Heart left ventricle (tissue), 16 donors: ENCODE results near the gene LOXL4. TPM values are rescaled to one million over a fixed set of nuclear protein-coding genes. Genes with fewer than 3 reads are reported as not detected.
A peak's percentile ranks its signal among the peaks of the same experiment; 100 is the strongest.

Experiments used
- ATAC-seq, 4 donors: fragments of 200-7000 bp; cut with Tn5 transposase; one replicate each; pipeline ENCODE4 v1.9.1; 2020 to 2022; ENCODE audit warnings: moderate library complexity in 4 of 4, mild to moderate bottlenecking in 3 of 4, moderate number of reproducible peaks in 1 of 4
- DNase-seq, 5 donors: peaks; one replicate each; pipeline ENCODE4 v3.0.0-alpha.2; 2020
- H3K27ac ChIP-seq, 12 donors: fragments of 200-600 bp; sonication (generic) in 4 of 12; one replicate each; pipeline versions ENCODE4 v1.5.0 to v1.8.0; 2016 to 2022; ENCODE audit warnings: mild to moderate bottlenecking in 2 of 12
- H3K27me3 ChIP-seq, 9 donors: fragments of 200-600 bp; sonication (generic) in 2 of 9; one replicate each; pipeline versions ENCODE4 v1.5.1 to v1.8.0; 2016 to 2022; ENCODE audit warnings: mild to moderate bottlenecking in 3 of 9
- H3K36me3 ChIP-seq, 9 donors: fragments of 200-600 bp; sonication (generic) in 2 of 9; one replicate each; pipeline versions ENCODE4 v1.5.0 to v1.8.0; 2018 to 2022; ENCODE audit warnings: mild to moderate bottlenecking in 2 of 9
- H3K4me1 ChIP-seq, 12 donors: fragments of 200-600 bp; sonication (generic) in 4 of 12; one replicate each; pipeline versions ENCODE4 v1.5.0 to v1.8.0; 2016 to 2022; ENCODE audit warnings: mild to moderate bottlenecking in 3 of 12
- H3K4me3 ChIP-seq, 12 donors: fragments of 200-600 bp; sonication (generic) in 4 of 12; one replicate each; pipeline versions ENCODE4 v1.5.0 to v1.8.0; 2017 to 2022; ENCODE audit warnings: mild to moderate bottlenecking in 9 of 12, moderate library complexity in 4 of 12
- H3K9me3 ChIP-seq, 12 donors: fragments of 200-600 bp; sonication (generic) in 4 of 12; one replicate each; pipeline versions ENCODE4 v1.5.0 to v1.8.0; 2016 to 2022; ENCODE audit warnings: mild to moderate bottlenecking in 1 of 12
- POLR2A ChIP-seq, 2 donors: fragments of 450-650 bp; IDR thresholded peaks; one replicate each; pipeline ENCODE4 v1.6.1; 2017; ENCODE audit warnings: antibody characterized with exemption in 2 of 2, mild to moderate bottlenecking in 2 of 2, moderate library complexity in 2 of 2
- WGBS, 4 donors: extraction: QIAGEN DNeasy Blood & Tissue Kit in 2 of 4; methylation state at CpG; one replicate each; pipeline versions ENCODE4 v1.1.5 to v1.1.7; 2013 to 2018; 5-methylcytosine and 5-hydroxymethylcytosine counted together
- intact Hi-C, 10 donors: fragments of 100-400 bp; cut with DNase I; formaldehyde crosslinking; loops; one replicate each; pipeline versions ENCODE4 v1.11.1 to v1.14.2; 2022
- polyA plus RNA-seq, 2 donors: library from polyadenylated mRNA; stranded (reverse); fragments of 200-250 nt; gene quantifications; one replicate each; pipeline ENCODE4 v1.2.3, GENCODE V29; 2013
- total RNA-seq, 9 donors: library from RNA; depleted of rRNA in 2 of 9; stranded (reverse); fragments of >200 nt in 2 of 9; fragmentation: NEBNext Ultra II Directional in 3 of 9; extraction: Animal tissue kit (Norgen Biotek cat#: 25700) in 3 of 9; gene quantifications; one replicate each; pipeline versions ENCODE4 v1.1.0 to v1.2.4, GENCODE V29; 2016 to 2023
- TF ChIP-seq, protein P1 (sequence below), 12 donors: fragments of 200-600 bp; sonication (generic) in 4 of 12; IDR thresholded peaks; one replicate each; pipeline versions ENCODE4 v1.5.0 to v1.8.0; 2018 to 2022; ENCODE audit warnings: antibody characterized with exemption in 12 of 12, mild to moderate bottlenecking in 5 of 12
- donor health status: ischemic (EF 13 %, LVEDD 7.1; RV severe dilation, severe dysfunction).
- donor health status: healthy with polysubstance abuse.
- donor health status: DM: no; HTN: yes; CAD: no.
- donor health status: DM: no; HTN: no; CAD: no.
- donor health status: ischemic (EF 25% LVEDD 6.9; RV normal size, moderate dysfunction).
- donor health status: ischemic (EF 25% LVEDD 5.7; RV mildly dilated, moderate dysfunction).
- donor health status: healthy.
- donor health status: DM: yes; HTN: yes; CAD: no.
- donor health status: ischemic (EF 35%, LVEDD 5.7; RV mildly dilated, moderate dysfunction).
- donor health status: nonischemic (EF 11% LVEDD 7.7; RV severe dilation, severe dysfunction).
- donor health status: DM: yes; HTN: yes; CAD: no.
- donor health status: PGD.
- donor health status: ischemic (EF 29% LVEDD 5.4; RV normal size, mild dysfunction).
- donor health status: nonischemic (EF 23%, LVEDD 6.1; RV moderate dilation, normal function).

The LOXL4 gene
- total and polyA plus RNA-seq, 11 donors, result 0.88 to 68.8 (median 1.7) TPM

DNA sequence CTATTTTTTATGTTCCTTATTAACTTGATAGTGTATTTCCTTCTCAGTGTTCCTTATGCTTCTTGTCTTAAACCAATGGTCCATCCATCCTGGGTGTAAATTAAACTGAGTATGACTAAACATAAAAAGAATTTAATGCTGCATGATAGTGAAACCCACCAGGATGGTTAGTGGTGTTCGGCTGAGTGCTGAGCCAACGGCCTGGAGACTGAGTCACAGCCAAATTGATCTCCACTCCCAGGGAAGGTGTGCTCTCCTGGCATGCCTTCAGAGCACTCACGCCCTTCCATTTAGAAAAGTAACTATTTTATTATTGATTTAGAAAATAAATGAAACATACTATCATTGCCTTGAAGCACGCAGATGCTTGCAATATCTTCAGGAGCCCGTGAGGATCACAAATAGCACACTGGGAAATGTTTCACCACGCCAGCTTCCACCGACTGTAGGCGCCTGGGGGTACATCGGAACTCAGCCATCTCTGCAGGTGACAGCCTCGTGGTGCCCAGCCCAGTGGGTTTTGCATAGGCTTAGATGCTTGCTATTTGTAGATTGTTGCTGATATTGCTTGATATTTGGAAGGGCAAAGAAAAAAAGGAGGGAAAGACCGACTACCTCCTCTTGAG is 40.0 kb upstream of the LOXL4 start:
- intact Hi-C loops, result loop anchor here (2.0 to 10.0 kb wide), 12 partner anchors 35 to 939 kb away; partner anchors contain the start of gene LOXL4 (in 3 of the 10)
- no peak overlapping the region for H3K27ac ChIP-seq
- H3K4me1 ChIP-seq, result peaks cover 0 to 21% (median 8%) of the 10 kb centered on the region in 12 donors
- H3K4me3 ChIP-seq, result no peak overlapping the region
- 71 to 91% (median 86%) methylated on average over 11 of the region's 11 CpGs for WGBS, 4 donors
- no peaks in the 10 kb centered on the region for H3K9me3 ChIP-seq
- no peaks in the 10 kb centered on the region for H3K36me3 ChIP-seq
- no peak for DNase-seq
- no peak for ATAC-seq
- TF ChIP-seq, protein P1, sequence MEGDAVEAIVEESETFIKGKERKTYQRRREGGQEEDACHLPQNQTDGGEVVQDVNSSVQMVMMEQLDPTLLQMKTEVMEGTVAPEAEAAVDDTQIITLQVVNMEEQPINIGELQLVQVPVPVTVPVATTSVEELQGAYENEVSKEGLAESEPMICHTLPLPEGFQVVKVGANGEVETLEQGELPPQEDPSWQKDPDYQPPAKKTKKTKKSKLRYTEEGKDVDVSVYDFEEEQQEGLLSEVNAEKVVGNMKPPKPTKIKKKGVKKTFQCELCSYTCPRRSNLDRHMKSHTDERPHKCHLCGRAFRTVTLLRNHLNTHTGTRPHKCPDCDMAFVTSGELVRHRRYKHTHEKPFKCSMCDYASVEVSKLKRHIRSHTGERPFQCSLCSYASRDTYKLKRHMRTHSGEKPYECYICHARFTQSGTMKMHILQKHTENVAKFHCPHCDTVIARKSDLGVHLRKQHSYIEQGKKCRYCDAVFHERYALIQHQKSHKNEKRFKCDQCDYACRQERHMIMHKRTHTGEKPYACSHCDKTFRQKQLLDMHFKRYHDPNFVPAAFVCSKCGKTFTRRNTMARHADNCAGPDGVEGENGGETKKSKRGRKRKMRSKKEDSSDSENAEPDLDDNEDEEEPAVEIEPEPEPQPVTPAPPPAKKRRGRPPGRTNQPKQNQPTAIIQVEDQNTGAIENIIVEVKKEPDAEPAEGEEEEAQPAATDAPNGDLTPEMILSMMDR (IDR thresholded peaks at IDR 0.05), result no peak
- TF ChIP-seq POLR2A (IDR thresholded peaks at IDR 0.05), result no peak
- peaks cover 0 to 13% (median 0%) of the 10 kb centered on the region in 9 donors for H3K27me3 ChIP-seq

DNA sequence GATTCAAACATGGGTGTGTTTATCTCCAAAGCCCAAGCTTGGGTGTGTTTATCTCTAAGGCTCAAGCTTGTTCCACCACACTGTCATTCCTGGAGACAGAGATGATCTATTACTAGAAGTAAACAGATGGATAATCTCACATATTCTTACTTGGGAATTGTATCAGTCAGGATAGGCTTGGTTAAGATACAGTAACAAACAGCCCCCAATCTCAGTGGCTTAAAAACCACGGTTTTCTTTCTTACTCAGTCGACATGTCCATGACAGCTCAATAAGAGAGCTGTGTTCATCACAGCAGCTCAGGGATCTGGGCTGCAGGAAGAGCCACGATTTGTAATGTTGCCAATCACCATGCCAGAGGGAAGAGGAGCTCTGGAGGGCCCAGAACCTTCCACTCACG is 38.5 kb upstream of the LOXL4 start:
- Histone ChIP-seq H3K36me3 (no peaks in the 10 kb centered on the region), H3K4me3 (no peak overlapping the region), H3K9me3 (no peaks in the 10 kb centered on the region), H3K27ac (no peak overlapping the region), H3K27me3 (peaks cover 0 to 19% (median 0%) of the 10 kb centered on the region in 9 donors), H3K4me1 (peaks cover 0 to 32% (median 12%) of the 10 kb centered on the region in 12 donors)
- intact Hi-C loops, result loop anchor here in 7 of 10 donors (2.0 to 10.0 kb wide), 8 partner anchors 34 to 941 kb away; no protein-coding TSS in a partner anchor
- no peak for DNase-seq
- 81 to 89% (median 83%) methylated on average over 4 of the region's 4 CpGs for WGBS, 4 donors
- no peak for ATAC-seq
- TF ChIP-seq, protein P1 (IDR thresholded peaks at IDR 0.05), result no peak
- TF ChIP-seq POLR2A (IDR thresholded peaks at IDR 0.05), result no peak

- ATAC-seq (no peak), DNase-seq (no peak)
- H3K36me3 ChIP-seq, result no peaks in the 10 kb centered on the region
- peaks cover 0 to 22% (median 0%) of the 10 kb centered on the region in 9 donors for H3K27me3 ChIP-seq
- H3K4me3 ChIP-seq, result no peak overlapping the region
- TF ChIP-seq, protein P1 (IDR thresholded peaks at IDR 0.05), result no peak
- TF ChIP-seq POLR2A (IDR thresholded peaks at IDR 0.05), result no peak
- no peak overlapping the region for H3K27ac ChIP-seq
- no peaks in the 10 kb centered on the region for H3K9me3 ChIP-seq
- peaks cover 0 to 21% (median 8%) of the 10 kb centered on the region in 12 donors for H3K4me1 ChIP-seq
- intact Hi-C loops, result loop anchor here in 2 of 10 donors (10.0 kb wide), 2 partner anchors 139 to 259 kb away; no protein-coding TSS in a partner anchor
Measured at GRCh38 chr10:98303569-98303968, 35.6 kb upstream of the LOXL4 start.

- 66 to 76% (median 74%) methylated on average over 4 of the region's 4 CpGs for WGBS, 4 donors
- Histone ChIP-seq H3K4me3 (no peak overlapping the region), H3K36me3 (no peaks in the 10 kb centered on the region), H3K9me3 (no peaks in the 10 kb centered on the region), H3K27ac (peak overlapping the region in 2 of 12 donors; percentile 23 to 39), H3K4me1 (peaks cover 0 to 21% (median 8%) of the 10 kb centered on the region in 12 donors), H3K27me3 (peaks cover 0 to 22% (median 0%) of the 10 kb centered on the region in 9 donors)
- TF ChIP-seq, protein P1 (IDR thresholded peaks at IDR 0.05), result no peak
- no peak for TF ChIP-seq POLR2A (IDR thresholded peaks at IDR 0.05)
- DNase-seq, result peak in 3 of 5 donors; percentile 36 to 69 (median 48)
- intact Hi-C loops, result loop anchor here in 2 of 10 donors (10.0 kb wide), 2 partner anchors 138 to 258 kb away; no protein-coding TSS in a partner anchor
- peak in 3 of 4 donors; percentile 47 to 84 (median 81) for ATAC-seq
Measured at GRCh38 chr10:98302741-98303365, 34.9 kb upstream of the LOXL4 start.
